DND-41 (cell line): ENCODE data around the gene TMEM248.
"Not testable (repeated sequence)": the region's sequence is repeated elsewhere in the genome, so short reads cannot be mapped to it uniquely, and the experiment has no call there.

Experiments used
- ATAC-seq: fragments of 200-7000 bp; cut with Tn5 transposase; 3 replicates; pipeline ENCODE4 v1.9.1; 2021; ENCODE audit warnings: low read depth; ENCODE audit not compliant: insufficient read depth
- DNase-seq: peaks from one replicate; pipeline ENCODE4 v3.0.0-alpha.2; 2020
- H2AFZ ChIP-seq: 2 replicates; pipeline ENCODE4 v1.6.0; 2012; ENCODE audit warnings: low read depth, low read length
- H3K27ac ChIP-seq: 2 replicates; pipeline ENCODE4 v1.5.1; 2012; ENCODE audit warnings: low read length, inconsistent platforms
- H3K27me3 ChIP-seq: fragments of 200-600 bp; sonication (generic); 2 replicates; pipeline ENCODE4 v1.6.0; 2012; ENCODE audit warnings: low read length, mild to moderate bottlenecking, inconsistent platforms; ENCODE audit not compliant: insufficient read depth, poor library complexity
- H3K36me3 ChIP-seq: 2 replicates; pipeline ENCODE4 v1.5.1; 2012; ENCODE audit warnings: low read length, inconsistent platforms; ENCODE audit not compliant: insufficient read depth
- H3K4me1 ChIP-seq: 2 replicates; pipeline ENCODE4 v1.5.1; 2012; ENCODE audit warnings: mild to moderate bottlenecking, low read length; ENCODE audit not compliant: insufficient read depth
- H3K4me2 ChIP-seq: 2 replicates; pipeline ENCODE4 v1.6.0; 2012; ENCODE audit warnings: mild to moderate bottlenecking, moderate library complexity, low read length, inconsistent platforms; ENCODE audit not compliant: insufficient read depth
- H3K4me3 ChIP-seq, 2 experiments: fragments of 200-600 bp in 1 of 2; shearing (Covaris generic) in 1 of 2; 2 replicates each; pipeline ENCODE4 v1.5.1; 2012 to 2016; ENCODE audit warnings: inconsistent platforms in 2 of 2, low read length in 2 of 2, mild to moderate bottlenecking in 2 of 2, low read depth in 1 of 2, moderate library complexity in 1 of 2
- H3K79me2 ChIP-seq: 2 replicates; pipeline ENCODE4 v1.6.0; 2012; ENCODE audit warnings: low read length, inconsistent platforms; ENCODE audit not compliant: insufficient read depth
- H3K9ac ChIP-seq: 2 replicates; pipeline ENCODE4 v1.6.0; 2012; ENCODE audit warnings: low read depth, mild to moderate bottlenecking, inconsistent platforms, low read length, moderate library complexity
- H3K9me3 ChIP-seq: 2 replicates; pipeline ENCODE4 v1.5.1; 2012; ENCODE audit warnings: low read length, moderate library complexity, mild to moderate bottlenecking, inconsistent platforms; ENCODE audit not compliant: insufficient read depth, severe bottlenecking
- H4K20me1 ChIP-seq: 2 replicates; pipeline ENCODE4 v1.6.0; 2012; ENCODE audit warnings: low read length; ENCODE audit not compliant: insufficient read depth
- CTCF ChIP-seq: IDR thresholded peaks from 2 replicates; pipeline ENCODE4 v1.5.1; 2012; ENCODE audit warnings: borderline replicate concordance, low read length, moderate library complexity, mild to moderate bottlenecking; ENCODE audit not compliant: poor library complexity, severe bottlenecking; ENCODE audit errors: extremely low read depth
- EZH2 ChIP-seq: IDR thresholded peaks from 3 replicates; pipeline ENCODE4 v1.6.1; 2012; ENCODE audit warnings: borderline replicate concordance, low read depth, mild to moderate bottlenecking, moderate library complexity, low read length, inconsistent platforms; ENCODE audit not compliant: severe bottlenecking

The TMEM248 gene

GRCh38 chr7:66886152-66886551, 34.9 kb upstream of the TMEM248 start:
- DNase-seq (no peak), ATAC-seq (no peak)
- TF ChIP-seq EZH2 (no peak), CTCF (no peak)

GRCh38 chr7:66888223-66888622, 32.8 kb upstream of the TMEM248 start:
- not testable (repeated sequence) for H4K20me1 ChIP-seq, H3K4me1 ChIP-seq, DNase-seq, H3K4me3 ChIP-seq, H3K79me2 ChIP-seq, H3K27ac ChIP-seq, H3K9me3 ChIP-seq, H2AFZ ChIP-seq, H3K4me2 ChIP-seq, H3K27me3 ChIP-seq, ATAC-seq, H3K9ac ChIP-seq
- H3K36me3 ChIP-seq: peaks cover 14% of the 10 kb centered on the region; the same call in 1 of the 2 replicates

More at GRCh38 chr7:66886152-66886551, 34.9 kb upstream of the TMEM248 start:
- Histone ChIP-seq H3K27ac (no peak overlapping the region), H3K27me3 (no peaks in the 10 kb centered on the region), H3K4me1 (no peaks in the 10 kb centered on the region), H3K9me3 (no peaks in the 10 kb centered on the region), H3K36me3 (peaks cover 16% of the 10 kb centered on the region; the same call in 1 of the 2 replicates), H3K9ac (no peak overlapping the region), H3K4me2 (no peak overlapping the region), H2AFZ (no peak overlapping the region), H3K4me3 (no peak overlapping the region), H4K20me1 (no peaks in the 10 kb centered on the region), H3K79me2 (no peaks in the 10 kb centered on the region)

- H3K4me2 ChIP-seq: no peak overlapping the region
- no peaks in the 10 kb centered on the region for H3K4me1 ChIP-seq
- no peaks in the 10 kb centered on the region for H3K9me3 ChIP-seq
- no peaks in the 10 kb centered on the region for H4K20me1 ChIP-seq
- H3K27ac ChIP-seq: no peak overlapping the region
- no peaks in the 10 kb centered on the region for H3K27me3 ChIP-seq
- DNase-seq (peak; percentile 21), ATAC-seq (no peak)
- peaks cover 19% of the 10 kb centered on the region; the same call in 1 of the 2 replicates for H3K36me3 ChIP-seq
- H3K9ac ChIP-seq: no peak overlapping the region
- H3K4me3 ChIP-seq: no peak overlapping the region
- H3K79me2 ChIP-seq: no peaks in the 10 kb centered on the region
- TF ChIP-seq CTCF (no peak), EZH2 (no peak)
- H2AFZ ChIP-seq: no peak overlapping the region
Measured at GRCh38 chr7:66894463-66895080, 26.5 kb upstream of the TMEM248 start.

- no peak for ATAC-seq
- no peak overlapping the region for H3K4me2 ChIP-seq
- H3K79me2 ChIP-seq: no peaks in the 10 kb centered on the region
- no peaks in the 10 kb centered on the region for H4K20me1 ChIP-seq
- peaks cover 18% of the 10 kb centered on the region; the same call in 1 of the 2 replicates for H3K36me3 ChIP-seq
- H3K9ac ChIP-seq: no peak overlapping the region
- H3K27ac ChIP-seq: no peak overlapping the region
- no peaks in the 10 kb centered on the region for H3K27me3 ChIP-seq
- H2AFZ ChIP-seq: no peak overlapping the region
- DNase-seq: no peak
- no peaks in the 10 kb centered on the region for H3K4me1 ChIP-seq
- no peak overlapping the region for H3K4me3 ChIP-seq
- H3K9me3 ChIP-seq: no peaks in the 10 kb centered on the region
- no peak for TF ChIP-seq CTCF
- no peak for TF ChIP-seq EZH2
Measured at GRCh38 chr7:66896441-66896840, 24.6 kb upstream of the TMEM248 start.
